DOHH2 (cell line): ENCODE measurements around the gene ATP9B.

Source experiments
- H3F3A ChIP-seq: fragments of 200-600 bp; sonication (generic), shearing (Covaris generic); 2 replicates; pipeline ENCODE4 v1.6.0; 2016; ENCODE audit warnings: antibody characterized with exemption, mild to moderate bottlenecking; ENCODE audit not compliant: control insufficient read depth, insufficient read depth
- H3K27ac ChIP-seq: fragments of 200-600 bp; sonication (generic); 2 replicates; pipeline ENCODE4 v1.5.1; 2014; ENCODE audit warnings: low read depth, mild to moderate bottlenecking, low read length, moderate library complexity
- H3K27me3 ChIP-seq: fragments of 200-600 bp; sonication (generic); 2 replicates; pipeline ENCODE4 v1.6.1; 2014; ENCODE audit warnings: mild to moderate bottlenecking, low read length, mixed read lengths; ENCODE audit not compliant: control insufficient read depth
- H3K36me3 ChIP-seq: fragments of 200-600 bp; sonication (generic); 2 replicates; pipeline ENCODE4 v1.6.1; 2014; ENCODE audit warnings: mild to moderate bottlenecking, low read length, moderate library complexity, mixed read lengths; ENCODE audit not compliant: control insufficient read depth
- H3K4me1 ChIP-seq: fragments of 200-600 bp; sonication (generic); 2 replicates; pipeline ENCODE4 v1.6.1; 2014; ENCODE audit warnings: mild to moderate bottlenecking, low read length, mixed read lengths; ENCODE audit not compliant: control insufficient read depth
- H3K4me2 ChIP-seq: fragments of 200-600 bp; sonication (generic); 2 replicates; pipeline ENCODE4 v1.6.0; 2014; ENCODE audit warnings: mild to moderate bottlenecking, low read length, moderate library complexity
- H3K4me3 ChIP-seq: fragments of 200-600 bp; sonication (generic); 2 replicates; pipeline ENCODE4 v1.5.1; 2014; ENCODE audit warnings: mild to moderate bottlenecking, low read length, mixed read lengths
- H3K79me2 ChIP-seq: fragments of 200-600 bp; sonication (generic); 2 replicates; pipeline ENCODE4 v1.6.1; 2014; ENCODE audit warnings: mild to moderate bottlenecking, low read length, mixed read lengths; ENCODE audit not compliant: control insufficient read depth
- H3K9me2 ChIP-seq: fragments of 200-600 bp; sonication (generic); replicated peaks from 2 replicates; pipeline ENCODE4 v1.6.1; 2014; ENCODE audit warnings: mild to moderate bottlenecking, low read length, mixed read lengths; ENCODE audit not compliant: control insufficient read depth
- H3K9me3 ChIP-seq: fragments of 200-600 bp; sonication (generic); 2 replicates; pipeline ENCODE4 v1.6.1; 2014; ENCODE audit warnings: antibody characterized with exemption, low read length, mixed read lengths; ENCODE audit not compliant: control insufficient read depth, insufficient read depth
- H4K20me1 ChIP-seq: fragments of 200-600 bp; sonication (generic); 2 replicates; pipeline ENCODE4 v1.6.0; 2014; ENCODE audit warnings: low read depth, mild to moderate bottlenecking, antibody characterized with exemption, low read length, moderate library complexity; ENCODE audit not compliant: control insufficient read depth, insufficient read depth
- EZH2phosphoT487 ChIP-seq: fragments of 200-600 bp; sonication (generic); IDR thresholded peaks from 2 replicates; pipeline ENCODE4 v1.6.1; 2017; ENCODE audit warnings: borderline replicate concordance, mild to moderate bottlenecking, antibody characterized with exemption, low read length, moderate library complexity, mixed read lengths
- TF ChIP-seq, protein P1 (sequence below): fragments of 200-600 bp; sonication (generic); IDR thresholded peaks from one replicate; pipeline ENCODE4 v1.5.1; 2014; ENCODE audit warnings: antibody characterized with exemption, mild to moderate bottlenecking, low read depth, low read length; ENCODE audit not compliant: poor library complexity, severe bottlenecking

Gene ATP9B

GRCh38 chr18:79068341-79068936, 755 bp upstream of the ATP9B start:
- H3K4me3 ChIP-seq, result peak overlapping the region; percentile 83
- H3K27ac ChIP-seq, result no peak overlapping the region
- H3F3A ChIP-seq, result peaks cover 8% of the 10 kb centered on the region
- H4K20me1 ChIP-seq, result no peaks in the 10 kb centered on the region
- H3K4me1 ChIP-seq, result peaks cover 21% of the 10 kb centered on the region
- no peaks in the 10 kb centered on the region for H3K9me2 ChIP-seq
- H3K4me2 ChIP-seq, result peak overlapping the region; percentile 84
- H3K9me3 ChIP-seq, result peaks cover 9% of the 10 kb centered on the region; the same call in 1 of the 2 replicates
- H3K79me2 ChIP-seq, result peaks cover 38% of the 10 kb centered on the region
- no peaks in the 10 kb centered on the region for H3K27me3 ChIP-seq
- no peak for TF ChIP-seq EZH2phosphoT487
- TF ChIP-seq, protein P1, sequence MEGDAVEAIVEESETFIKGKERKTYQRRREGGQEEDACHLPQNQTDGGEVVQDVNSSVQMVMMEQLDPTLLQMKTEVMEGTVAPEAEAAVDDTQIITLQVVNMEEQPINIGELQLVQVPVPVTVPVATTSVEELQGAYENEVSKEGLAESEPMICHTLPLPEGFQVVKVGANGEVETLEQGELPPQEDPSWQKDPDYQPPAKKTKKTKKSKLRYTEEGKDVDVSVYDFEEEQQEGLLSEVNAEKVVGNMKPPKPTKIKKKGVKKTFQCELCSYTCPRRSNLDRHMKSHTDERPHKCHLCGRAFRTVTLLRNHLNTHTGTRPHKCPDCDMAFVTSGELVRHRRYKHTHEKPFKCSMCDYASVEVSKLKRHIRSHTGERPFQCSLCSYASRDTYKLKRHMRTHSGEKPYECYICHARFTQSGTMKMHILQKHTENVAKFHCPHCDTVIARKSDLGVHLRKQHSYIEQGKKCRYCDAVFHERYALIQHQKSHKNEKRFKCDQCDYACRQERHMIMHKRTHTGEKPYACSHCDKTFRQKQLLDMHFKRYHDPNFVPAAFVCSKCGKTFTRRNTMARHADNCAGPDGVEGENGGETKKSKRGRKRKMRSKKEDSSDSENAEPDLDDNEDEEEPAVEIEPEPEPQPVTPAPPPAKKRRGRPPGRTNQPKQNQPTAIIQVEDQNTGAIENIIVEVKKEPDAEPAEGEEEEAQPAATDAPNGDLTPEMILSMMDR, result no peak
- H3K36me3 ChIP-seq, result peaks cover 5% of the 10 kb centered on the region; the same call in 1 of the 2 replicates

DNA sequence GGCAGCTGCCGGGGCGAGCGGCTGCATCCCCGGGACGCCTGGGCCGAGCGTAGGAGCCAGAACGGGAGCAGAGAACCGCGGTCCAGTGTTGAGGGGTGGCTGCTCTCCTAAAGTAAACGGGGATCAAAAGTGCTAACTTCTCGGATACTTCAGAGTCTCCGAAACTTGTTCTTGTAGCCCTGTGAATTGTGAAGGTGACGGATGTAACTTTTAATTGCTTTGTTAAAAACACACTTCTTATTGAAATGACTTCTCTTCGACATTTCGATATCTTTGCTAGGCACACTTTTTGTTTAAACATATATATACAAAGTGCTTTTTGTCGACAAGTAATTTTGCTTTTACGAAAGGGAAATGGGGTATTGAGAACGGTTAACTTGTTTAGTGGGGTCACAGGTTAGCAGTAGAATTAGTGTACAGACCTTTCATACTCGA, 540 bp downstream of the ATP9B start:
- peak overlapping the region; percentile 83 for H3K4me3 ChIP-seq
- H3K79me2 ChIP-seq, result peaks cover 51% of the 10 kb centered on the region
- no peaks in the 10 kb centered on the region for H3K9me2 ChIP-seq
- peaks cover 8% of the 10 kb centered on the region for H3F3A ChIP-seq
- TF ChIP-seq, protein P1, result no peak
- no peak for TF ChIP-seq EZH2phosphoT487
- H3K36me3 ChIP-seq, result peaks cover 5% of the 10 kb centered on the region; the same call in 1 of the 2 replicates
- peak overlapping the region; percentile 84 for H3K4me2 ChIP-seq
- H4K20me1 ChIP-seq, result no peaks in the 10 kb centered on the region
- no peaks in the 10 kb centered on the region for H3K27me3 ChIP-seq
- peaks cover 21% of the 10 kb centered on the region for H3K4me1 ChIP-seq
- H3K9me3 ChIP-seq, result peaks cover 9% of the 10 kb centered on the region; the same call in 1 of the 2 replicates
- peak overlapping the region; percentile 42 for H3K27ac ChIP-seq

DNA sequence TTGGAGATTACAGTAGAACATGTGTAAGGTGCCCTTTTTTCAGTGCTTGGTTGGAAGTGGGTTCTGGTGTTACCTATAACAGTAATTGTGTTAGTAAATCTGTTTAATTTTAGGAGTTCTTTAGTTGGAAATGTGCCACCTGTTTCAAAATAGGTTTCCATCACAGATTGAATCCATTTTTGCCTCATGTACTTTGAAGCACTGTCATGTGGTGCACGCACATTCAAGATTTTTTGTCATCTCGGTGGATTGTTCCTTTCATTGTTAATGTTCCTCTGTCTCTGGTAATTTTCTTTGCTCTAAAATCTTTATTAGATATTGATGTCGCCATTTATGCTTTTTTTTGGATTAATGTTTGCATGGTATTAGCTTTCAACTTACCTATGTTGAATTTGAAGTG, 1.3 kb downstream of the ATP9B start:
- Histone ChIP-seq H3K36me3 (peaks cover 5% of the 10 kb centered on the region; the same call in 1 of the 2 replicates), H3K27ac (no peak overlapping the region), H3F3A (peaks cover 8% of the 10 kb centered on the region), H3K9me2 (no peaks in the 10 kb centered on the region), H3K9me3 (peaks cover 9% of the 10 kb centered on the region; the same call in 1 of the 2 replicates), H3K4me2 (peak overlapping the region; percentile 84), H3K4me1 (peaks cover 21% of the 10 kb centered on the region), H3K79me2 (peaks cover 59% of the 10 kb centered on the region), H3K27me3 (no peaks in the 10 kb centered on the region), H4K20me1 (no peaks in the 10 kb centered on the region), H3K4me3 (peak overlapping the region; percentile 83)
- no peak for TF ChIP-seq EZH2phosphoT487
- TF ChIP-seq, protein P1, result no peak
